ENCODE data around the gene ZFYVE21.

ZFYVE21 gene

DNA sequence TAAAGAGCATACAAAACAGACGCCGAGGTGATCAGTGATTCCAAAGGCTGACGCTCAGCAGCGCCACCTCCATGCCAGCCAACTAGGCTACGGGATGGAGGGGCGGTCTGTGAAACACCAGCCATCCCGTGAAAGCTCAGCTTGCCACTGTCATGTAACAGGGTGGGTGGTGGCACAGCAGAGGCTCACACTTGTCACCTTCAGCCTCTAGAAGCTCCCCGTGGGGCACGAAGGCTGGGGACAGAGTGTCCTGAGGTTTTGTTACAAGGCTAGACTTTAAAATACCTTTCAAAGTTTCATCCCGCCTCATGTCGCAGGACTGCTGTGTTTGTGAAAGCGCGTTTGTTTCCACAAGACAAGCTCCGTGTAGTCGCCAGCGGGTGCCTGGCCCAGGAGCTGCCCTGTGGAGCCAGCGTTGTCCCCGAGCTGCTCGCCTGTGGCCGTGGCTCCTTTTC is 21.0 kb upstream of the ZFYVE21 start:
- Histone ChIP-seq H3K4me3 (ENCODE audit: low read length) (no peak overlapping the region), H3K27me3 (ENCODE audit: control insufficient read depth, insufficient read depth, low read length) (no peaks in the 10 kb centered on the region), H3K4me1 (ENCODE audit: control insufficient read depth, insufficient read depth, low read length) (peaks cover 50% of the 10 kb centered on the region), H3K9me3 (ENCODE audit: control insufficient read depth, low read length) (no peaks in the 10 kb centered on the region), H3K9ac (ENCODE audit: low read length) (no peak overlapping the region), H3K36me3 (ENCODE audit: control insufficient read depth, insufficient read depth, low read length) (peaks cover 17% of the 10 kb centered on the region)

DNA sequence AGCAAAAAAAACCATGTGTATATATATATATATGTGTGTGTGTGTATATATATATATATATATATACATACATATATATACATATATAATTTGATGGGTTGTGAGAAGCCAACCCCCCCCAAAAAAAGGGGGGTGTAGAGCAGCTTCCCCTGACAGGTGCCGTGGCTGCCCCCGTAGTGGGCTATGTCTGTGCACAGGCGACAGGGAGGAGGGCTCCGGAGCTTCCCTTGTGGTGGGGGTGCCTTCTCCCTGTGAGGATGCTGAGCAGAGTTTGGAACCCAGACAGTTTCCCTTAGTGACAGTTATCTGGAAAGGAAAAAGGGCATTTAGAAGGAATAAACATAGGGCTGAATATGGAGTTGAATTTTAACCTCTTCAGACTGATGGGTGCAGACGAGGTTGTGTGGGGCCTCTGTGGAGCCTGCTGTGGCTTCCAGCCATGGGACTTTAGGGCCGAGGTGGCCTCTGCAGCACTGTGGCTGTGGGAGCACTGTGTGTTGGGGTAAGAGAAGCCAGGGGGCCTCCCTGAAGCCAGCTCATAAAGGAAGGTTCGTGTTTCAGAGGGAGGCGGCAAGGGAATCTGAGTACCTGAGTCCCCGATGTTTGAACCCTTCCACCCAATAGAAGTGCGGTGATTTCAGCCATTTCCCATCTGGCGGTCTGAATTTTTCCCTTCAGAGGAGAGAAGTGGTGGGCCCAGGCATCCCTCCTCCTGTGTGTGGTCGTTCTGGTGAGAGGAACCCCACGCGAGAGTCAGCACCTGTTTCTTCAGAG is 20.1 kb upstream of the ZFYVE21 start:
- Histone ChIP-seq H3K36me3 (ENCODE audit: control insufficient read depth, insufficient read depth, low read length) (peaks cover 26% of the 10 kb centered on the region), H3K27me3 (ENCODE audit: control insufficient read depth, insufficient read depth, low read length) (no peaks in the 10 kb centered on the region), H3K4me1 (ENCODE audit: control insufficient read depth, insufficient read depth, low read length) (peaks cover 50% of the 10 kb centered on the region), H3K9ac (ENCODE audit: low read length) (no peak overlapping the region), H3K4me3 (ENCODE audit: low read length) (no peak overlapping the region), H3K9me3 (ENCODE audit: control insufficient read depth, low read length) (no peaks in the 10 kb centered on the region)

DNA sequence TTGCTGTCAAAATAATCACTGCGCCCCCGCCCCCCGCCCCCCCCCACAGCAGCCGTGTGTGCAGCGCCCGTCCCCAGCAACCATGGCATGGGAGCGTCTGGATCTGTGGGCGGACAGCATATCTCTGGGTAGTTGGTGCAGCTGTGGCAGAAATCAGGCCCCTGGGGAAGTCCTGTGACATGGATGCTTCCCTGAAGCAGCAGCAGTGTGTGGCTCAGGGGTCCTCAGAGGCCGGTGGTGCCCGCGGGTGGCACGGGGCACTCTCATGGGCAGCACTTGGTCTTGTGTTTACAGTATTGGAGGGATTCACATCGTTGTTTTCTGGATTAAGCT is 19.6 kb upstream of the ZFYVE21 start:
- no peaks in the 10 kb centered on the region for H3K27me3 ChIP-seq (ENCODE audit: control insufficient read depth, insufficient read depth, low read length)
- H3K4me3 ChIP-seq (ENCODE audit: low read length) = no peak overlapping the region
- H3K4me1 ChIP-seq (ENCODE audit: control insufficient read depth, insufficient read depth, low read length) = peaks cover 50% of the 10 kb centered on the region
- no peak overlapping the region for H3K9ac ChIP-seq (ENCODE audit: low read length)
- H3K36me3 ChIP-seq (ENCODE audit: control insufficient read depth, insufficient read depth, low read length) = peaks cover 26% of the 10 kb centered on the region
- H3K9me3 ChIP-seq (ENCODE audit: control insufficient read depth, low read length) = no peaks in the 10 kb centered on the region

DNA sequence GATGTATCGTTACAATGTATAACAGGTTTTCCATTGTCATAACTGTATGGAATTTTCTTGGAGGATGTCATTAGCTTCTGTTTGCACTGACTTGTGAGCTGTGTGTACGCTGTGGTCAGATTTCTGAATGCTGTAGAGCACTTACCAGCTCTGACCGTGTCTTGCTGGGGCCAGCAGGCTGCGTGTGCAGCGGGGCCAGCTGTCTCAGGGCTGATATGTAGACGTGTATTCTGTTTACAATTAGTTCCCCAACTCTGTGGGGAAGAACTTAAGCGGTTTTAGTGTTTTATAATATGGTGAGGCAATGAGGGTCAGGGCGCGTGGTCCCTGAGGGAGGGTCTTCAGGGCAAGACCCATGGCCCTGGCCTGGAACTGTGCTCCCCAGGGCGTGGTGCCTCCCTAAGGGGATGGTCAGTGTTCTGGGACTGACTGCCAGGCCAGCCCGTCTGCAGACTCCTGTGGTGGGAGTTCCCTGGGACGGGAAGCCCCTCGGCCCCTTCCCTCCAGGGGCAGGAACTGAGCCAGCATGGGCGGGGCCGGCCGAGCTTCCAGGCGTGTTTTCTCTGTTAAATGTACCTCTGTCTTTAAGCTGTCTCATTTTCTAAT is 19.0 kb upstream of the ZFYVE21 start:
- Histone ChIP-seq H3K36me3 (ENCODE audit: control insufficient read depth, insufficient read depth, low read length) (peaks cover 26% of the 10 kb centered on the region), H3K9ac (ENCODE audit: low read length) (no peak overlapping the region), H3K4me3 (ENCODE audit: low read length) (no peak overlapping the region), H3K4me1 (ENCODE audit: control insufficient read depth, insufficient read depth, low read length) (peaks cover 50% of the 10 kb centered on the region), H3K9me3 (ENCODE audit: control insufficient read depth, low read length) (no peaks in the 10 kb centered on the region), H3K27me3 (ENCODE audit: control insufficient read depth, insufficient read depth, low read length) (no peaks in the 10 kb centered on the region)

DNA sequence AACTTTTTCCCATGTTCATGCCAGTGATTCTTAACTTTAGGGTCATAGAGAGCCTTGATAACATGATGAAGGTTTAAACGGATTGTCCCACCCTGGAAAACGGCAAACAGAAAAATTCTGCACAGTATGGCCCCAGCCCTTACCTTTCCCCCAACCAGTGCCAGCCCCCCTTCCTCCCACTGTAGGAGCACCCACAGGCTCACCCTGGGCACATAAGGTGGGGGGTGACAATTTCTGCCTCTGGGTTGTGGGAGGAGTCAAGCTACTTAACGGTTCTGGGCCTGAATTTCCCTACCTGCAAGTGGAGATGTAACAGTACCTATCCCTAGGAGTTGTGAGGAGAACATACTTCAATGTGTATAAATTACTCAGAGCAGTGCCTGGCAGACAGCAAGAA is 18.4 kb upstream of the ZFYVE21 start:
- H3K4me3 ChIP-seq (ENCODE audit: low read length) = no peak overlapping the region
- no peaks in the 10 kb centered on the region for H3K27me3 ChIP-seq (ENCODE audit: control insufficient read depth, insufficient read depth, low read length)
- peaks cover 26% of the 10 kb centered on the region for H3K36me3 ChIP-seq (ENCODE audit: control insufficient read depth, insufficient read depth, low read length)
- H3K9ac ChIP-seq (ENCODE audit: low read length) = no peak overlapping the region
- H3K9me3 ChIP-seq (ENCODE audit: control insufficient read depth, low read length) = no peaks in the 10 kb centered on the region
- H3K4me1 ChIP-seq (ENCODE audit: control insufficient read depth, insufficient read depth, low read length) = peaks cover 50% of the 10 kb centered on the region

DNA sequence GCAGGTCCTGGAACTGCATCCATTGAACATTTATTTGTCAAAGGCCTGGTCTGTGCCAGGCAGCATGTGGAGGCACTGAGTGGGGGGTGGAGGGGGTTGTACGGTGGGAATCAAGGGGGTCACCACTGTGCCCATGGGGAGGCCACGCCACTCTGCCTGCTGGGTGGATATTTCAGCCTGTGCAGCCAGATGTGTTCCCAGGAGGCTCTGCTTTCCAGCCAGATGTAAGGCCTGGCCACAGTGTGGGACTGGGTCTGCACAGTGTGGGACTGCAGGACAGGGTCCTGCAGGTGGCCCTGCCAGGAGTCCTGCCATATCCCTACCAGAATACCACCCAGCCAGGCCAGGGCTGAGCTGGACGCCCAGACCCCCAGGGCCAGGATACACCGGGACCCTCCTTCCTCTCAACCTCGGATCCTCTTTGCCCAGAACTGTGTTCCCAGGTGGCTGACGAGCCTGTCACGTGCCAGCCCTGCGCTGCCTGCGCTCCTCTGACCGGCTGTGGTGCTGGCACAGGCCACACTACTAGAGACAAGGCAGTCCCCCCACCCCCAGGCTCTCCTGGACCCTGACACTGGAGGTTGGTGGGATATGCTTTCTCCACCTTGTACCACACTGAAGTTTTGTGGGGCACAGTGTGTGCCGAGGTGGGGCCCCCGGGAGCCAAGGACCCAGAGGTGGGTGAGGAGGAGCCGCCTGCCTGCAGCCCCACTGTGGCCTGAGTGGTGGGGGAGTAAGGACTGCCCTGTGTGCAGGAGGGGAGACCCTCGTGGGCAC is 17.8 kb upstream of the ZFYVE21 start:
- Histone ChIP-seq H3K36me3 (ENCODE audit: control insufficient read depth, insufficient read depth, low read length) (peaks cover 26% of the 10 kb centered on the region), H3K4me1 (ENCODE audit: control insufficient read depth, insufficient read depth, low read length) (peaks cover 44% of the 10 kb centered on the region), H3K27me3 (ENCODE audit: control insufficient read depth, insufficient read depth, low read length) (no peaks in the 10 kb centered on the region), H3K9me3 (ENCODE audit: control insufficient read depth, low read length) (no peaks in the 10 kb centered on the region), H3K9ac (ENCODE audit: low read length) (peak overlapping the region; percentile 29), H3K4me3 (ENCODE audit: low read length) (no peak overlapping the region)

DNA sequence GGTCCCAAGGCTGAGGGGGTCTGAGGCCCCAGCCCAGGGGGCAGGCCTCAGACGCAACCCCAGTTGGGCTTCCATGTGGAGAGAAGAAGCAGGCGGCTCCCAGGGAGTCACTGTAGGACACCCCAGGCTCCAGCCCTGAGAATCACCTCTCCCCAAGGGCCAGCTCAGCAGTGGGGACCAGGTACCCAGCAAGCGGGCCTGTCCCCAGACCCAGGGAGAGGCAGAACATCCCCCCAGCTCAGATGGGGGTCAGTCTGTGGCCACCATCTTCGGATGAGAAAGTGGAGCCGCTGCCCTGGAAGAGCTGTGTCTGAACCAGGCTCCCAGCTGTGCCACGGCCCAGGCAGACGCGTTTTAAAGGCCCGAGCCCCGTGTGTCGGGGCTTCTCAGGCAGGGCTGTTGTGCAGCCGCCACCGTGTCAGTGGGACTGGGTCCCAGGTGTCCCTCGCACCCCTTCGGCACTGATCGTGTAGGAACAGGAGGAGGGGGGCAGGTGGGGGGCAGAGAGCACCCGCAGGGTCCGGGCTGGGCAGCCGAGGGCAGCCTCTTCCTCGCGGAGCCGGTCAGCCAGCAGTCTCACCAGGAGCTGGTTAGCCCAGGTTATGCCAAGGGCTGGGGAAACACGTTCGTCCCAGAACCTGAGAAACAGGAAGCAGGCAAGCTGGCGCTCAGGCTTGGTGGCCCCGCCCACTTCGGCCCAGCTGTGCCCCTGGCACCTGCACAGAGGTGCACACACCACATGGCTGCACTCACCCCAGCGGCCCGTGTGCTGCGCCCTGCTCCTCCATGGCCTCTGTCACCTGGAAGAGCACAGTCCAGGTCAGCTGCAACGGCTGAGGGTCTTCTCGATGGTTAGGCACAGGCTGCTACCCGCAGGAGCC is 17.0 kb upstream of the ZFYVE21 start:
- Histone ChIP-seq H3K9ac (ENCODE audit: low read length) (peak overlapping the region; percentile 29), H3K4me1 (ENCODE audit: control insufficient read depth, insufficient read depth, low read length) (peaks cover 36% of the 10 kb centered on the region)

DNA sequence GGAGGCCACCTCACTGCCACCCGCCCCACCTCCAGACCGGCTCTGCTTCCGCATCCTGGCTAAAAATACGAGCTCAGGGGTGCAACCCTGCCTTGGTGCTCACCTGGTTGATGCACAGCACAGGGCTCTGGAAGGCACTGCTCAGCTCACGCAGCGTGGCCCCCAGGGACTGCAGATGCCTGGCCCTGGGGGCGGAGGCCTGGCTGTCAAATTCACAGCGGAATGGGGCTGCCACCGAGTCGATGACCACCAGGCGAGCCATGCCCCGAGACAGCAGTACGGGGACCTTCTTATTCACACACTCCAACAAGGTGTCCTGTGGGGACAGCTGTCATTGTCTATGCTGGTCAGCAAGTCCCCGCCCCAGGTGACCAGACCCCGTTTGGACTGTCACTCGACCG is 16.3 kb upstream of the ZFYVE21 start:
- H3K9me3 ChIP-seq (ENCODE audit: control insufficient read depth, low read length) = no peaks in the 10 kb centered on the region
- H3K9ac ChIP-seq (ENCODE audit: low read length) = no peak overlapping the region
- peaks cover 31% of the 10 kb centered on the region for H3K4me1 ChIP-seq (ENCODE audit: control insufficient read depth, insufficient read depth, low read length)
- H3K4me3 ChIP-seq (ENCODE audit: low read length) = no peak overlapping the region
- peaks cover 22% of the 10 kb centered on the region for H3K36me3 ChIP-seq (ENCODE audit: control insufficient read depth, insufficient read depth, low read length)
- H3K27me3 ChIP-seq (ENCODE audit: control insufficient read depth, insufficient read depth, low read length) = no peaks in the 10 kb centered on the region

More for the DNA sequence above, 17.0 kb upstream of the ZFYVE21 start:
- H3K9me3 ChIP-seq (ENCODE audit: control insufficient read depth, low read length) = no peaks in the 10 kb centered on the region
- no peak overlapping the region for H3K4me3 ChIP-seq (ENCODE audit: low read length)
- H3K36me3 ChIP-seq (ENCODE audit: control insufficient read depth, insufficient read depth, low read length) = peaks cover 26% of the 10 kb centered on the region
- no peaks in the 10 kb centered on the region for H3K27me3 ChIP-seq (ENCODE audit: control insufficient read depth, insufficient read depth, low read length)

DNA sequence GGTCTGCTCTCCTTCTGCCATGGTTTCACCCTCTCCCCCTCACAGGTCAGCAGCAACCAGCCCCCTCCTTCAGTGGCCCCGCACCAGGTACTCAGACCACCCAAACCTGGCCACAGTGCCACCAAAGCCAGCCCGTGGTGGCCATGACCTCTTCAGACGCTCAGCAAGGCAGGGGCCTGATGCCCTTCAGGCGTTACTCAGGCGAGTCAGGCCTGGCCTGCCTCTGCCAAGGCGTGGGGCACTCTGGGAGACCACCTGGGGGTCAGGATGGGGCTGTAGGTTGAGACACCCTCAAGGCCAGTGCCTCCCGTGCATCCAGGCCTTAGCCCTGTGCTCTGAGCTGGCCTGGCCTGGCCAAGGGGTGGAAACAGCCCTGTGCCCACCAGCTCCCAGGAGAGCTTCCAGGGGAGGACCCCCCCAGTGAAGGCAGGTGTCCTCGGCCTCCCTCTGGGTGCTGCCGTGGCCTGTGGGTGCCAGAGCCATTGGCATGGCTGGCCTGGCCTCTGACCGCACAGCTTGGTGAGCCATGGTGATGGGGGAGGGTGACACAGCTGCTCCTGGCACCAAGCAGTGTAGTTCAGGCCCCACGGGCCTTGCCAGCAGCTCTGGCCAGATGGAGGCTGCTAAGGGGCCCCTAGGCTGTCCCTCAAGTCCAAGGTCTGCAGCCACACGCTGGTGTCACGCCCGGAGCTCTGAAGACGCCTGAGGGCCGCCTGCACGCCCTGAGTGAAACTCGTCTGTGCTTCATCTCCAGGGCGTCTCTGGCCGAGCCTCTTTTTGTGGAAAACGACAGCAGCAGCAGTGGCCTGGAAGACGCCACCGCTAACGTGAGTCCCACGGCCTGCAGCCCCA is 15.5 kb upstream of the ZFYVE21 start:
- Histone ChIP-seq H3K9ac (ENCODE audit: low read length) (no peak overlapping the region), H3K27me3 (ENCODE audit: control insufficient read depth, insufficient read depth, low read length) (no peaks in the 10 kb centered on the region), H3K4me3 (ENCODE audit: low read length) (no peak overlapping the region), H3K4me1 (ENCODE audit: control insufficient read depth, insufficient read depth, low read length) (peaks cover 31% of the 10 kb centered on the region), H3K9me3 (ENCODE audit: control insufficient read depth, low read length) (no peaks in the 10 kb centered on the region), H3K36me3 (ENCODE audit: control insufficient read depth, insufficient read depth, low read length) (peaks cover 22% of the 10 kb centered on the region)

DNA sequence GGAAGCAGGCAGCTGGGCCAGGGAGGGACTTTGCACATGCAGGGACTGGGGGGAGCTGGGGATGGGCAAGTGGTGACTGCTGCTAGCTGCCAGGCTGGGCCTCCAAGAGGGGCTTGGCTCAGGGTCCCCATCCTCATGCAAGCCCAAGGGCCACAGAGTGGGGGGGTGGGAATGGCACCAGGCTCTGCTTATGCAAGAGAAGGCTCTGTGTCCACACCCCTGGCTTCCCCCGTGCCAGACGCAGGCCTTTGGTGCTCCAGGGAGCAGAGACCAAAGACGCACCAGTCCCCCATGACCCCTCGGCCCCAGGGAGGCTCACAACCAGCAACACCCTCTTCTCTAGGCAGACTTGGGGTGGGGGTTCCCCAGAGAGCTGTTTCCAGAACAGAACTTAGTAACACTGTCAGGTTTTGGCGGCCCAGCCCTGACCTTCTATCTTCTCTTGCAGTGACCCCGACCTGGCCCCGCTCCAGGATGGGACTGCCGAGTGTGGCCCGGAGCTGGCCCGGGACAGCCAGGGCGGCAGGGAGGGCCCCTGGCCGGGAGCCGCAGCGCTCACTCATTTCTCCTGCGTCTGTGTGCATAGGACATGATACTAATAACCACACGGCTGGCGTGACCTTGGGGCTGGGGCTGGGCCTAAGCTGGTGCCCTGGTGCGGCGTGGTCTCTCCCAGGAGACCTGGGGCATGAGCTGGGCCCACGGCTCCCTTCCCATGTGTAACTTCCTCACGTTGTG is 14.7 kb upstream of the ZFYVE21 start:
- H3K4me1 ChIP-seq (ENCODE audit: control insufficient read depth, insufficient read depth, low read length) = peaks cover 31% of the 10 kb centered on the region
- no peak overlapping the region for H3K4me3 ChIP-seq (ENCODE audit: low read length)
- peaks cover 22% of the 10 kb centered on the region for H3K36me3 ChIP-seq (ENCODE audit: control insufficient read depth, insufficient read depth, low read length)
- H3K9me3 ChIP-seq (ENCODE audit: control insufficient read depth, low read length) = no peaks in the 10 kb centered on the region
- no peak overlapping the region for H3K9ac ChIP-seq (ENCODE audit: low read length)
- H3K27me3 ChIP-seq (ENCODE audit: control insufficient read depth, insufficient read depth, low read length) = no peaks in the 10 kb centered on the region
